GM20000 (cell line): ENCODE measurements around the gene GTF3C1.

Experiments
- DNase-seq: peaks from one replicate; pipeline ENCODE4 v3.0.0; 2012; ENCODE audit warnings: low spot score
- CTCF ChIP-seq: IDR thresholded peaks from 2 replicates; pipeline ENCODE4 v1.5.1; 2012; ENCODE audit warnings: mild to moderate bottlenecking, control low read depth; ENCODE audit errors: extremely low read depth, missing control alignments

Gene GTF3C1

GRCh38 chr16:27498031-27498825 is 51.5 kb downstream of the GTF3C1 start:
- no peak for TF ChIP-seq CTCF

GRCh38 chr16:27495191-27495590 is 54.5 kb downstream of the GTF3C1 start:
- no peak for DNase-seq
- no peak for TF ChIP-seq CTCF

More at GRCh38 chr16:27498031-27498825, 51.5 kb downstream of the GTF3C1 start:
- DNase-seq: no peak

GRCh38 chr16:27492588-27492979 is 57.1 kb downstream of the GTF3C1 start:
- no peak for DNase-seq
- no peak for TF ChIP-seq CTCF

GRCh38 chr16:27491894-27492587 is 57.7 kb downstream of the GTF3C1 start:
- DNase-seq: no peak
- TF ChIP-seq CTCF: no peak

GRCh38 chr16:27489906-27490305 is 59.8 kb downstream of the GTF3C1 start:
- no peak for DNase-seq
- TF ChIP-seq CTCF: no peak

- no peak for TF ChIP-seq CTCF
- DNase-seq: no peak
These were observed 60.3 kb downstream of the GTF3C1 start for GRCh38 chr16:27489421-27489820.

GRCh38 chr16:27486760-27487159 is 63.0 kb downstream of the GTF3C1 start:
- TF ChIP-seq CTCF: no peak

More at GRCh38 chr16:27486760-27487159, 63.0 kb downstream of the GTF3C1 start:
- no peak for DNase-seq
